OCI-M1 (cell line): ENCODE measurements around the gene HSPA1A.
"Not testable (repeated sequence)": the region's sequence is repeated elsewhere in the genome, so short reads cannot be mapped to it uniquely, and the experiment has no call there.

Experiments used
- DNase-seq: peaks from one replicate; lab custom pipeline; 2025; lab: John Stamatoyannopoulos, UW

HSPA1A gene

DNA sequence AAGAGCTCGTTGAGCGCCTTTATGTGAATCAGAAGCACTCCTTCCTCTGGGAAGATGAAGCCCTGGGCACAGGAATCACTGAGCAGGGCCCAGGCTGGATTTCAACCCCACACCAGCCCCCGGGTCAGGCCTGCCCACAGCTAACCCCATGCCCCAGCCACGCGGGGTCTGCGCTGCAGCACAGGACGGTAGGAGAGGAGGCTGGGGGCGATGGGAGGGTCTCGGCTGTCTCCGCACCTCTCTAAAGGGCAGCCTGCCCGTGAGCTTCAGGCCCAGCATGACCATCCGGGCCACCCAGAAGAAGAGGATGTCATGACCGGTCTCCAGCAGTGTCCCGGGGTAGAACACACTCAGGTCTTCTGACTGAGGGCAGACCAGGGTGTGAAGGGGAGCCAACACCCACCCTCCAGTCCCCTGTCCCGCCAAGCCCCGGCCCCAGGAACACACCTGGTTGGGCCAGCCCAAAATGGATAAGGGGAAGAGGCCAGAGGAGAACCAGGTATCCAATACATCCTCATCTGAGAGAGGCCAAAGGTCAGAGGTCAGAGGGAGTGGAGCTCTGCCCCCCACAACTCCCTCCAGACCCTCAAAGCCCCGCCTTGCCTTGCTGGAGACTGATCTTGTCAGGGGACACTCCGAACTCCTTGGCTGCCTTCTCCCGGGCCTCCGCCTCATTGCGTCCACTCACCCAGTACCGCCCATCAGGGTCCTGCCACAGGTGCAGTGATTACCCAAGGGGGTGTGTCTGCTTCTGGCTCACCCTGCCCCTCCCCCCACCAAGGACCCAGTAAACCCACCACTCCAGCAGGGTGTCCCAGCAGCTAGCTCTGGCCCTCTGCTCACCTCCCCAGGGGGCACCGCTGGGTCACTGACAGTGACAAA lies 33.9 kb upstream of the HSPA1A start:
- DNase-seq, result no peak

DNA sequence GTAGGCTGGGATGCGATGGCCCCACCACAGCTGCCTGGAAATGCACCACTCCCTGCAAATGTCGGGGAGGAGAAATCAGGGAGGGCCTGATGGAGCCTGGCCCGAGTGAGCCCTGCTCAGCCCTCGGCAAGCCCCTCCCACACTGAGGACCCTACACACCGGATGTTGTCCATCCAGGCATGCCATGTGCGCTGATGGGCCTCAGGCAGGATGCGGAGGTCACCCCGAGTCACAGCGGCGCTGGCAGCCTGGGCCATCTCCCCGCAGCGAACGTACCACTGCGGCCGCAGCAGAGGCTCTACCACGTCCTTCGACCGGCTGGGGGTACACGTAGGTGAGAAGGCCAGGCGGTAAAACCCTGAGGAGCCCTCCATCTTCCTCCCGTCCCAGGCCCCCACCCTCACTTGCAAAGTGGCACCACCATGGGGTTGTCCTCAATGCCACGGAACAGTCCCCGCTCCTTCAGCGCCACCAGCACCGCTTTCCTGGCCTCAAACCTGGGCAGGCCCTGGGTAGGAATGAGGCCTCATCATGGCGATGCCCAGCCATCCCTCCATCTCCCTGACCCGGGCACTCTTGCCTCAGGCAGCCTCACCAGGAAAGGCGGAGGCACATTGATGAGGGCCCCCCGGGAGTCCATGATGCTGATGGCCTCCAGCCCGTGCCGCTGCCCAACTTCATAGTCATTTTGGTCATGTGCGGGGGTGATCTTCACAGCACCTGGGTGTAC lies 33.1 kb upstream of the HSPA1A start:
- DNase-seq, result no peak

DNA sequence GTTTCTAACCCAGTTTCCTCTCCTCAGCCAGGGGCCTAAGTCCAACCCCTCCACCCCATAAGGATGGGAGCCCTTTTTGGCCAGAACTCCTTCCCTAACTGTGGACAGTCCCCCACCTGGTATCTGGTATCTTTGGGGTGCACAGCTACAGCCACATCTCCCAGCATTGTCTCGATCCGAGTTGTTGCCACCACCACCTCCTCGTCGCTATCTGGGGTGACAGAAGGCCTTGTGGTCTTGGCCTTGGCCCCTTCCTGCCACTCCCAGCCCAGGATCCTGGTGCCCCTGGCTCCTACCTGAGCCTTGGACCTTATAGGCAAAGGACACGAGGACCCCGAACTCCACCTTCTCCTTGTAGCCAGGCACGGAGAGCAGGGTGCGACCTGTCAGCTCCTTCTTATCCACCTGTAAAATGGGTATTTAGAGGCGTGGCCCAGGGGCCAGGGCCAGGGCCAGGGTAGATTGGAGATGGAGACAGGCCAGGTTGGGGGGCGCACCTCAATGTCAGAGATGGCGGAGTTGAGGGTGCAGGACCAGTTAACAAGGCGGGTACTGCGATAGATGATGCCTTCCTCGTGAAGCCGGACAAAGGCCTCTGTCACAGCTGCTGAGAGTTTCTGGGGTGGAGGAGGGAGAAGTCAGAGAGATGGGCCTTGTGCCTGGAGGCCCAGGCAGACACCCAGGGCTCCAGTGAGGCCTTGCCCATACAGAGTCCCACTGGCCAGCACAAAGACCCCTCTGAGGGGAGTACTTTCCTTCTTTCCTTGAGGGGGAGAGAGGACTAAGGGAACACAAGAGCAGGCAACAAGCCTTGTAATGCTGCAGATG lies 31.0 kb upstream of the HSPA1A start:
- no peak for DNase-seq

DNA sequence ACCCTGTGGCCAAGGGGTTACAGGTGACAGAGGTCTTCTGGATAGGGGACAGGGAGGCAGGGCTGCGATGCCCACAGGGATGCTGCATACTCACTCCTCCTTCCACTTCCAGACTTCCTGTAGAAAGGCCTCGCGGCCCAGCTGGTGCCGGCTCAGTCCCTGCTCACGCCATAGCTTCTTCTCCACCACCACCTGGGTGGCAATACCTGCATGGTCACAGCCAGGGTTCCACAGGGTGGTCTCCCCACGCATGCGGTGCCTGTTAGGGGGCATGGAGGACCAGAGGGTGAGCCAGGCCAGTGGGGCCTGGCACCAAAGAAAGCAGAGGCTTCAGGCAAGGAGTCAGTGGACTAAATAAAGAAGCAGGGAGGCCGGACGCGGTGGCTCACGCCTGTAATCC lies 29.9 kb upstream of the HSPA1A start:
- DNase-seq, result no peak

DNA sequence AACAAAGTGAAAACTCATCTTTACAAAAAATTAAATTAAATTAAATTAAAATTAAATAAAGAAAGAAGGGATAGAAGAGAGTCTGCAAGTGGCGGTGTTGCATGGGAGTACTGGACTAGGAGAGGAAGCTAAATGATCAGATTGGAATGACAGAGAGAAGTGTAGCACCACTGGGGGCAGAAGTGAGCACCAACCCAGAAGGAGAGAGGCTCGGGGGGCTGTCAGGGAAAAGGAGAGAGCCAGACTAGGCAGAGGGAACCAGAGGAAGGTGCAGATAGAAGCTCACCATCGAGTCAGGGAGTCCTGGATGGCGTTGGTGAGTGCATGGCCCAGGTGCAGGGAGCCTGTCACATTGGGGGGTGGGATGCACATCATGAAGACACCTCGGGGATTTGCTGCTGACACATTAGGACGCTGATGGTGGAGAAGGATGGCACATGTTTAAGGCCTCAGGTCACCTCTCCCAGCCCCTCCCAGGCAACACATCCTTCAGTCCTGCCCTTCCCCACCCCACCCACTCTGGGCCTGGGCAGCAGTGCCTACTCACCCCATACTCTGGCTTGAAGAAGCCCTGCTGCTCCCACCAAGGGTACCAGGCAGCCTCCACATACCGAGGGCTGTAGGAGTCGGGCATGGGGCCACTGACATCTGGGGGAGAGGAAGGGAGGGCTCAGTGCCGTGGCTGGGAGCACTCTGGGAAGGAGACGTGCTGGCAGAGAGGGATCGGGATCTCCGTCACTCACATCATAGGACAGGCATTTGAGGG lies 23.8 kb upstream of the HSPA1A start:
- DNase-seq, result peak; percentile 83

DNA sequence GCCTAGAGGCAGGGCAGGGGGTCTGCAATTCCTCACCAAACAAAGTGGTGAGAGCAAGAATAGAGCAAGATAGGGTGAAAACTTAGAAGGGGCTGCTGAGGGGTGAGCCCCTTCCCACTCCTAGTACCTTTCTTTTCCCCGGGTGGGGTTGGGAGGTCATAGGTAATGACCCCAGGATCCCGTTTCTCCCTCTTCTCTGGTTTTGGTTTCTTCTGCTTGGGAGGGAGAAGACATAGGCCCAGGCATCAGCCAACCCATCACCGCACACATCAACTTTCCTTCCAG lies 23.3 kb upstream of the HSPA1A start:
- DNase-seq, result no peak

DNA sequence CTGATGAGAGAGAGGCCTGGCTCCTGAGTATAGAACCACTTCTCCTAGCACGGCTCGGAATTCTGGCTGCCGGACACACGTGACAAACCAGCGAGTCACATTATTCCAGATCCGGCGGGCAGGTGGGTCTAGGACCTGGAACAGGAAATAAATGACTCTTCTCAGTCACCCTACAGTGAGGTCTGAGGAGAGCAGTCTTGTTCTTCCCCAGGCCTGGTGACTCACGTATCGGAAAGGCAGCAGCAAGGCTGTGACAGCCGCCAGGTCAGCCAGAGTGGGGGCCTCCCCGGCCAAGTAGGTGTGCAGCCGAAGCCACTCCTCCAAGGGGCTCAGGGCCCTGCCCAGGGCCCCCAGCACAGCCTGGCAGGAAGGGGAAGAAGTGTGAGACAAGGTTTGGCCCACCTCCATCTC lies 22.6 kb upstream of the HSPA1A start:
- no peak for DNase-seq

DNA sequence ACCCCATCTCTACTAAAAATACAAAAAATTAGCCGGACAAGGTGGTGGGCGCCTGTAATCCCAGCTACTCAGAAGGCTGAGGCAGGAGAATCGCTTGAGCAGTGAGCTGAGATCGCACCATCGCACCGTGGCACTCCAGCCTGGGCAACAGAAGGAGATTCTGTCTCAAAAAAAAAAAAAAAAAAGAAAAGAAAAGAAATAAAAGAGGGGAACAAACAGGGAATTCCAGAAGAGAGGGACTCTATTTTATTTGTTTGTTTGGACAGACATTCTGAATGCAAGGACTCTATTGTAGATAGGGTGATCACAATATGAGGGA lies 21.5 kb upstream of the HSPA1A start:
- not testable (repeated sequence) for DNase-seq

DNA sequence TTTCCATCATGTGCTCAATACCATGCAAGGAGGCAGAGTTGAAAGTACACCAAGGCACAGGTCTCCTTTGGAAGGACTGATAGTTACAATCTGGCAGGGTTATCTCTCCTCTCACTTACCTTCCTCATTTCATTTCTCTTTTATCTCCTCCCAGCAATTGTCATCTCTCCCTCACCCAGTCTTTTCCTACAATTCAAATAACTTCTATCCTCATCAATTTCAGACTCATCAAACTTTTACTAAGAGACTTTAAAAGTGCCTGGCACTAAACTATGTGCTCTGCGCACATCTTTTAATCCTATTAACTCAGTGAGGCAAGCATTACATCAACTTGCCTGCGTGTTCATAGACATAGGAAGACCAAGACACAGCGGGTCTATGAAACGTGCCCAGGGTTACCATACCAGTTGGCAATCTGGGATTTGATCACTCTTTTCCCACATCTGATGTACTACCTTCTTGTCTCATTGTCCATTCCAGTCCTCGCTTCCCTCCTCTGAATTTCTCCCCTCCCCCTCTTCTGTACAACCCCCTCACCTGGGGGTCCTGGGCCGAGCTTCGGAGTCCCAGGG lies 21.0 kb upstream of the HSPA1A start:
- peak; percentile 67 for DNase-seq

DNA sequence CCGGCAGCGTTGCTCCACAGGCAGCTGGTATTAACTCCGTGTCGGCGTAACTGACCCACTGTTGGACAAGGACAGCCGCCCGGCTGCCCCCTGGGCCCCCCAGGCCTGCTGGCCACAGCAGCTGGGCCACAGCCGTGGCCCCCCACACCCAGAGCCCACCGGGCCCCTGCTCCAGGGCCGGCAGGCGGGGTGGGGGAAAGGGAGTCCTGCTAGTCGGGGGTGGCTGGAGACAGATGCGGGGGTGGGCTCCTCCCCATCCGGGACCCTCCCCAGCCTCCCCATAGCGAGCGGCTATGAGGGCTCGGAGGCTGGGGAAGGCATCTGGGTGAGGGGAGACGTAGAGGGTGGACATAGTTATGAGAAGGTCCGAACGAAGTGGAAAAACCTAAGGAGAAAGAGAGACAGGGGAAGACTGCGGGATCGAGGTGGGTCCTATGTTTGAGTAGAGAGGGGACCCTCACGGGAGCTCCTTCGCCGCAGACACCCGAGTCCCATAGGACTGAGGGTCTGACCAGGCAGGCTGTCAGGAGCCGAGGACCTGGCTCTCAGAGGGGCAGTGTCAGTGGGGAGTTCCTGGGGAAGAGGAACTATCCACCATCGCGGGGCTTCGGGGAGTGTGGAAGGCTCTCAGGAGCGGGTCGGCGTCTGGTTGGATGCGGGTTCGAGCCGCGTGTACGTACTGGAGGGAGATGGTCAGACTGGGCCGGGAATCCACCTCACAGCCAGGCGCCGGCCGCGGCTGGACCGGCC lies 20.3 kb upstream of the HSPA1A start:
- peak; percentile 89 for DNase-seq

DNA sequence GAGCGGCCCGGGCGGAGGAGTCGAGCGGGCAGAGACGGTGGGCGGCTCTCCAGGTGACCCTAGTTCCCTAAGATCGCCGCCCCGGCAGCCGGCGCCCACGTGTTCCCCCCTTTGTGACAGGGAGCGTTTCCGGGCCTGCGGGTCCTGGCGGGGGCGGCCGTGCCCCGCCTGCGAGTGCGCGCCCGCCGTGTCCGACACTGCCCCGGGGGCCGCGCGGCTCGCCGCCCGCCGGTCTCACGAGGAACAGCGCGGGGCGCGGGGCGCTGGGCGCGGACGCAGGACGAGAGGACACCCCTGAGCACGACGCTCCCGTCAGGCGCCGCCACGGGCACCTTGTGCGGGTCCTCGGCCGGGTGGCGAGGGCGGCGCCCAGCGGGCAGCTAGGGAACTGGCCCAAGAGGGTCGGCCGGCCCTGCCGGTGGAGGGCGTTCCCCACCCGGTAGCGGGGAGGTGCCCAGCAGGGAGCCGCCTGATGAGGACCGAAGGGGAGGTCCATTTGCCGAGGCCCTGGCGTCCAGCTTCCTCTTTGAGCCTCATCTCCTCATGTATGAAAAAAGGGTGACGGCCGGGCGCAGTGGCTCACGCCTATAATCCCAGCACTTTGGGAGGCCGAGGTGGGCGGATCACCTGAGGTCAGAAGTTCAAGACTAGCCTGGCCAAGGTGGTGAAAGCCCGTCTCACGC lies 19.6 kb upstream of the HSPA1A start, which contains the start of gene VARS1:
VARS1 (minus strand) TSS at position 137 of the 683 bp plus-strand sequence. CDS start 535 bp downstream, outside the sequence.
- DNase-seq, result peak; percentile 98

DNA sequence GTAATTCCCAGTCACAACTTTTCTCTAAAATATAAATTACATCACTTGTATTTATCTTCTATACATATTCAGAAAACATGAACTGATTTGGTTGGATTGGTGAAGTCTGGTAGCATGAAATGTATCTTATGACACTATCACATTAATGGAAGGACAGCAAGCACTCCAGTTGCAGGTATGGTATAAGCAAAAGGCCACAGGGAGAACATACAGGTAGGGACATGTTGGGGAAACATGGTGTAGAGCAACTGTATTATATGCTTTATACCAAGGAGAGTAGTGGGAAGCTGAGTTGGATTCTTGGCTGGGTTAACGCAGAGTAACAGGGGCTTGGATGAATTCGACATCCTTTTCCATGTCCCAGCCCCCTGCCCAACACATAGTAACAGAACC lies 18.4 kb upstream of the HSPA1A start:
- DNase-seq, result no peak

DNA sequence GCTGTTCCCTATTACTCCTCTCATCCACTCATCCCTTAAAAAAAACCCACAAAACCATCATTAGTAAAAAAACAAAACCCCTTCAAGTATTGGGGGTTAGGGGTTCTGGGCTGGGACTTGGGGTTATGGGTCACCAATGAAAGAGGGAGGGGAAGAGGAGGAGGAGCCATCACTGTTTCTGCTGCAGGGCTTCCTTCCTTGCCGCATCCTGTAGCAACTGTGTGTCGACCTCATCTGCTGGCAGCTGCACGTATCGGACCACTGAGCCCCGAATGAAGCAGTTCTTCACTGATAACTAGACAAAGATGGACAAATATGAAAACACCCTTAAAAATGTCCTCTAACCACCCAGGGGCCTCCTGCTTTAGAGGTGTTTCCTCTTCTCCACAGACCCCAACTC lies 17.8 kb upstream of the HSPA1A start:
- DNase-seq, result no peak

DNA sequence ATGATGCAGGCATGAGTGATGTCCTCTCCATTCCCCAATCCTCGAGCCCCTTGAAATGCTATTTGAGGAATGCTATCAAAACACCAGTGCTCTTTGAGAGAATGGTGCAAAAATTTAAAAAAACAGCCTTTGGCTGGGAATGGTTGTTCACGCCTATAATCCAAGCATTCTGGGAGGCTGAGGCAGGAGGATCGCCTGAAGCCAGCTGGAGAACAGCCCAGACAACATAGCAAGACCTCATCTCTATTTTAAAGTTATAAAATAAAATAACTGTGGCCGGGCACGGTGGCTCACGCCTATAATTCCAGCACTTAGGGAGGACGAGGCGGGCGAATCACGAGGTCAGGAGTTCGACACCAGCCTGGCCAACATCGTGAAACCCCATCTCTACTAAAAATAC lies 15.6 kb upstream of the HSPA1A start:
- no peak for DNase-seq

DNA sequence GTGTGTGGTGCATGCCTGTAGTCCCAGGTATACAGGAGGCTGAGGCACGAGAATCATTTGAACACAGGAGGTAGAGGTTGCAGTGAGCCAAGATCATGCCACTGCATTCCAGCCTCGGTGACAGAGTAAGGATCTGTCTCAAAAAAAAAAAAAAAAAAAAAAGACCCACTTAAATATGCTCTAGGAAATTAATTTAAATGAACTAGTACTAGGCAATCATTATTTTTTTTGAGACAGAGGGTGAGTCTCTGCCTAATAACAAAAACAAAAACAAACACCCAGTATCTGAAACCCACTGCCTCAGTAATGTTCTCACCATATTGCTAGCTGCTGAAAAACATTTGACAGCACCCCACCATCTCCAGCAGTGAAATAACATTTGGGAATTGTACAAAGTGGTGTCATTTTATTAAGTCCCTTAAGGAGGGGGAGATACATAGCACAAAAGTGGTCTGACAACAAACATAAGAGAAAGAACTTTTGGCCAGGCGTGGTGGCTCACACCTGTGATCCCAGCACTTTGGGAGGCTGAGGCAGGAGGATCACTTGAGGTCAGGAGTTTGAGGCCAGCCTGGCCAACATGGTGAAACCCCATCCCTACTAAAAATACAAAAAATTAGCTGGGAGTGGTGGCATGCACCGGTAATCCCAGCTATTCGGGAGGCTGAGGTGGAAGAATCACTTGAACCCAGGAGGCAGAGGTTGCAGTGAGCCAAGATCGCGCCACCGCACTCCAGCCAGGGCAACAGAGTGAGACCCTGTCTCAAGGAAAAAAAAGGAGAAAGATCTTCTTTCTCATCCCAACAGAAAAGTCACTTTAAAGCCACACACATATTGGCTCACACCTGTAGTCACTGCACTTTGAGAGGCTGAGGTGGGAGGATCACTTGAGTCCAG lies 14.1 kb upstream of the HSPA1A start:
- DNase-seq, result not testable (repeated sequence)

DNA sequence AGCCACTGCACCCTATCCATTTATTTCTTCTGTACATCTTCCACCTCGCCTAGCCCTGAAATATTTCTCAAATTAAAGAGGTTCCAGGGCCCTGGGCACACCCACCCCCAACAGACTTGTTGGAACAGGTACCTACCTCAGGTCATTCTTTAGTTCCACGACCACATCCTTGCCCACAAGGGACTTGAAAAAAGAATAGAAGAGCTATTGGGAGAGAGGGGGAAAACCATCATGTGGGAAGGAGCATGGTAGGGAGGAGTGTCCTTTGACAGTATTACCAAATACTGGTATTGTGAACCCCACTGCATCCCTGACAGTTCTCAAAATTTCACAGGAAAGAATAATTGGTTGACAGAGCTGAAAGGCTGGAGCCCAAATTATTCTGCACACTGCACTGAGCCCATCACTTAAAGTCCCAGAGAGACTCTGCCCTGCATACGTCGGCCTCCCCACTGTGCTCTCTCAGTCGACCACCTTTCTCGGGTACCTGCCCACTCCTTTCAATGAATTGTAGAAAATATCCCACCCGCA lies 9.3 kb upstream of the HSPA1A start:
- no peak for DNase-seq

DNA sequence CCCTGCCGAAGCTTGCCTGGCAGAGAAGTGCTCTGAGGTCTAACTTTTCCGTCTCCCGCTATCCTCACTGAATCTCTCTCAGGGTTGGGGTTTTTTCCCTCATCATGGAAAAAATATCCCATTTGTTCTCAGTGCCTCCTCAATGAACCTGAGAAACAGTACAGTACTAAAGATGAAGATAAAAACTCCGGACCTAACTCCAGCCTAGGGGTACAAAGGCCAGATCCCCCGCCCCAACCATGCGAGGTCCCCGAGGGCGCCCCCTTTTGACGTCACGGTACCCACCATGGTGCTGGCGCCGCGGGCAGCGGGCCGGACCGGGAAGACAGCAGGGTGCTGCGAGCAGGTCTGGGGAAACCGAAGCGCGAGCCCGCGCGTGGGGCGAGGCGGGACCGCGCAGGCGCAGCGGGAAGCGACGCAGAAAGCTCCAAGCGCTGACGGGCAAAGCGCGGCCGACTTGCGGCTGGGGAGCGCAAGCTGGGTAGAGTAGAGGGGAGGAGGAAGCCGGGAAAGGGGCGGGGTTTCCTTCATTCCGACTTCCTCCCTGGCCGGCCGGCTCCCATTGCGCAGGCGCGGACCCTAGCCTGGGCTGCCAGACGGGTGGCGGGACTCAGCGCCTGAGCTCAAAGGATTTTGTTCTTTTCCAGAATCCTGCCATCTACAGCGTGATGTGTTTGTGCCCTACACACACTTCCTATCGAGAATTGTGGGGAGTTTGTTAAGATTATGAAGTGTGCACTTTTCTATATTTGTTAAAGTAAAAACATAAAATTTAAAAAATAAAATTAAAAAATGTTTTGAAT lies 8.7 kb upstream of the HSPA1A start, which contains the start of gene LSM2:
LSM2 (minus strand) TSS at position 497 of the 803 bp plus-strand sequence; CDS start at position 288, 209 bp downstream.
- peak; percentile 99 for DNase-seq

DNA sequence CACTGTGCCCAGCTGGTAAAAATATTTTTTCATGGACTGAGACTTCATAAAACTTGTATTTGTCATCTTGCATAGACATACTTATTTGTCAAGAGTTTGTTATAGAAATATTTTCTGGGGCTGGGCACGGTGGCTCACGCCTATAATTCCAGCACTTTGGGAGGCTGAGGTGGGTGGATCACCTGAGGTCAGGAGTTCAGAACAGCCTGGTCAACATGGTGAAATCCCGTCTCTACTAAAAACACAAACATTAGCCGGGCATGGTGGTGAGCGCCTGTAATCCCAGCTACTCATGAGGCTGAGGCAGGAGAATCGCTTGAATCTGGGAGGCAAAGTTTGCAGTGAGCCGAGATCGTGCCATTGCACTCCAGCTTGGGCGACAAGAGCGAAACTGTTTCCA lies 6.7 kb upstream of the HSPA1A start:
- DNase-seq, result not testable (repeated sequence)
